Activated T-helper 17 cell treated with anti-CD3 and anti-CD28 coated beads, Interleukin-2, amount 50 U/mL, for 72 hours (primary cell): Measurements from ENCODE around the gene RGS6. TPM values are rescaled to one million over a fixed set of nuclear protein-coding genes. Genes with fewer than 3 reads are reported as not detected.

Experiments
- ATAC-seq: fragments of 150-1000 bp; cut with Tn5 transposase; replicated peaks from 2 replicates; pipeline ENCODE4 v1.10.0; 2021; ENCODE audit warnings: mild to moderate bottlenecking, moderate library complexity
- H3K27ac Mint-ChIP-seq: one replicate; pipeline ENCODE4 v1.8.0; 2022; ENCODE audit warnings: mixed read lengths
- H3K27me3 Mint-ChIP-seq: one replicate; pipeline ENCODE4 v1.8.0; 2022; ENCODE audit warnings: mixed read lengths
- H3K36me3 Mint-ChIP-seq: one replicate; pipeline ENCODE4 v1.8.0; 2022; ENCODE audit warnings: low read depth, mild to moderate bottlenecking, mixed read lengths
- H3K4me1 Mint-ChIP-seq: one replicate; pipeline ENCODE4 v1.8.0; 2022; ENCODE audit warnings: mixed read lengths
- H3K4me3 Mint-ChIP-seq: one replicate; pipeline ENCODE4 v1.8.0; 2022; ENCODE audit warnings: mild to moderate bottlenecking, mixed read lengths
- H3K9me3 Mint-ChIP-seq: one replicate; pipeline ENCODE4 v1.8.0; 2022; ENCODE audit warnings: mixed read lengths
- total RNA-seq, 2 donors: library from RNA; stranded (reverse); gene quantifications; one replicate each; pipeline ENCODE4 v1.2.3, GENCODE V29; 2022

Gene RGS6
- total RNA-seq, 2 donors from 2014 or later = 1.5 to 1.6 TPM

- Mint-ChIP-seq H3K4me1 (no peaks in the 10 kb centered on the region), H3K9me3 (no peaks in the 10 kb centered on the region), H3K27ac (no peak overlapping the region)
Observed at GRCh38 chr14:72614365-72614764, 682.1 kb downstream of the RGS6 start.

DNA sequence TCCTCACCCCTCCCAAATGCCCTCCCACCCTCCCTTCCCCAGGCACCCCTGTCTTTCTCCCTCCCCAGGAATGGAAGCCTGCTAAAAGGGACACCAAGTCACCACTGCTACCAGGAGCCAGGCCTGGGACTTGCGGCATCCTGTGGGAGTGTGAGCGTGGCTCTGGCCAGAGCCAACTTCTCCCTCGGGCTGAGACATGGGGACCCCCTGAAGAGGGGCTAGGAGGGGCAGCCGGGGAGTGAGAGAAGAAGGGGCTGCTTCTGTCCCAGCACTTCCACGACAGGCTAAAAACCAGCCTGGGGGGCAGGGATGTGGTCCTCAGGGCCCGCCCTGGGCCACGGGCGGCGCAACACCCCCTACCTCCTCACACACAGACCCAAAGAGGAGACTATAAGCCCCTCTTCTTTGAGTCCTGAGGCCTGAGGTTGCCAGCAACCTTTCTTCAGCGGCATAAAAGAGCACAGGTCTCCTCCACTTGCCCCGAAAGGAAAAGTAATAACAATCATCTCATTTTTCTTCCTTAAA, 682.7 kb downstream of the RGS6 start:
- Mint-ChIP-seq H3K4me1 (no peaks in the 10 kb centered on the region), H3K36me3 (no peaks in the 10 kb centered on the region), H3K27ac (no peak overlapping the region), H3K9me3 (no peaks in the 10 kb centered on the region), H3K27me3 (no peaks in the 10 kb centered on the region), H3K4me3 (no peak overlapping the region)
- no peak for ATAC-seq

More at GRCh38 chr14:72614365-72614764, 682.1 kb downstream of the RGS6 start:
- H3K27me3 Mint-ChIP-seq = no peaks in the 10 kb centered on the region
- H3K36me3 Mint-ChIP-seq = no peaks in the 10 kb centered on the region
- ATAC-seq = no peak
- H3K4me3 Mint-ChIP-seq = no peak overlapping the region

DNA sequence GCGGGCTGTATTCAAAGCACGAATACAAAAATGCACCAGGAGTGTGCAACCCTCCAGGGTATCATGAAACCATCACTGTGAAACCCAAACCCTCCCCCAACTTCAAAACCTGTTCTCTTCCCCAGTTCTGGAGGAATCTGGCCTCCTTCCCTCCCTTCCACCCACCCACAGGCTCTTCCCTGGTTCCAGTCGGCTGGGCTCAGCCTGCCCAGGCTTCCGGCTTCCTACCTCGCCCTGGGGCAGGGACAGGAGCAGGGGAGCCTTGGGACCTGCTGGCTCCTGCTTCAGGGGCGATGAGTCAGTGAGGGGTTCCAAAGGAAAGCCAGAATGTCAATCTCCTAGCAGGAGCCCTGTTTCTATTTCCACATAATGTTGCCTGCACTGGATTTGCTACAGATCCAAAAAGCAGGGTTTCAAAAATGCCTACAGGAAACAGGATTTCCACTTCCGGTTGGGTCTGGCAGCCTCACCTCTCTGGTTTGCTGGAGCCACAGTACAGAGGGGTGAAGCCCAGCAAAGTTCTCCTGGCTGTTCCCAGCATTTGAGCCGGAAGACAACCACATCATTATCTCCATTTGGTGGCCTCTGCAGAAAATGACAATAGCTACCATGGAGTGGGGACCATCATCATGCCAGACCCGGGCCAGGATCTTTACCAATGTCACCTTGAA, 683.4 kb downstream of the RGS6 start:
- Mint-ChIP-seq H3K36me3 (no peaks in the 10 kb centered on the region), H3K4me1 (no peaks in the 10 kb centered on the region), H3K4me3 (no peak overlapping the region), H3K9me3 (no peaks in the 10 kb centered on the region), H3K27me3 (no peaks in the 10 kb centered on the region), H3K27ac (no peak overlapping the region)
- ATAC-seq = no peak
